ENCODE measurements around the gene NOTCH4. TPM values are rescaled to one million over a fixed set of nuclear protein-coding genes. Genes with fewer than 3 reads are reported as not detected.

The NOTCH4 gene
- total and polyA plus RNA-seq, 2 experiments from 2014 or later: 2.7 to 2.8 TPM

GRCh38 chr6:32271429-32271828 is 47.6 kb upstream of the NOTCH4 start:
- no peak for DNase-seq (ENCODE audit: low spot score)
- TF ChIP-seq NANOG (IDR thresholded peaks at IDR 0.05; ENCODE audit: borderline replicate concordance): no peak
- TF ChIP-seq ZNF114 (CRISPR knock-in tag; IDR thresholded peaks at IDR 0.05): no peak
- TF ChIP-seq EZH2phosphoT487 (IDR thresholded peaks at IDR 0.05; ENCODE audit: unreplicated experiment): no peak
- TF ChIP-seq POLR2AphosphoS5 (IDR thresholded peaks at IDR 0.05; ENCODE audit: low read depth): no peak
- TF ChIP-seq CTCF (conservative IDR thresholded peaks at IDR 0.05; ENCODE audit: low read depth in 2 of 2): no peak
- TF ChIP-seq REST (IDR thresholded peaks at IDR 0.05; ENCODE audit: unreplicated experiment): no peak
- TF ChIP-seq CREB1 (CRISPR knock-in tag; IDR thresholded peaks at IDR 0.05; ENCODE audit: low read depth): no peak
- no peak for TF ChIP-seq ZNF462 (CRISPR knock-in tag; IDR thresholded peaks at IDR 0.05)
- no peak for TF ChIP-seq JUNB (IDR thresholded peaks at IDR 0.05; ENCODE audit: unreplicated experiment)
- TF ChIP-seq STAT1 (IDR thresholded peaks at IDR 0.05; ENCODE audit: unreplicated experiment): no peak
- TF ChIP-seq EZH2 (IDR thresholded peaks at IDR 0.05; ENCODE audit: low read depth, unreplicated experiment): no peak
- no peak for TF ChIP-seq ZNF331 (CRISPR knock-in tag; IDR thresholded peaks at IDR 0.05; ENCODE audit: low read depth)
- TF ChIP-seq ETS1 (IDR thresholded peaks at IDR 0.05): no peak

More at GRCh38 chr6:32271429-32271828, 47.6 kb upstream of the NOTCH4 start:
- H3K36me3 Mint-ChIP-seq (ENCODE audit: low read depth): peaks cover 25% of the 10 kb centered on the region
- no peak overlapping the region for H3K4me3 Mint-ChIP-seq
- H3K36me3 ChIP-seq (ENCODE audit: insufficient read depth): no peaks in the 10 kb centered on the region
- no peaks in the 10 kb centered on the region for H3F3A ChIP-seq (replicated peaks; ENCODE audit: low read depth)
- peaks cover 30% of the 10 kb centered on the region for H3K9me3 Mint-ChIP-seq
- peaks cover 7% of the 10 kb centered on the region for H3K27me3 Mint-ChIP-seq (ENCODE audit: insufficient read depth, low read depth, poor library complexity)
- no peak for ATAC-seq
- H3K27me3 ChIP-seq (ENCODE audit: insufficient read depth): no peaks in the 10 kb centered on the region
- H3K79me2 ChIP-seq (replicated peaks; ENCODE audit: insufficient read depth): no peaks in the 10 kb centered on the region; the same call in 1 of the 2 replicates
- no peak overlapping the region for H3K4me3 ChIP-seq
- no peaks in the 10 kb centered on the region for H4K20me1 ChIP-seq (replicated peaks; ENCODE audit: insufficient read depth)
- no peaks in the 10 kb centered on the region; the same call in 1 of the 2 replicates for H3K9me2 ChIP-seq (ENCODE audit: insufficient read depth)
- peaks cover 4% of the 10 kb centered on the region; the same call in 1 of the 3 replicates for H3K4me1 Mint-ChIP-seq
- H2AFZ ChIP-seq: no peak overlapping the region
- 0 out of 2 replicates have a peak, but pooled peaks cover 5% of the 10 kb centered on the region for H3K4me1 ChIP-seq (ENCODE audit: insufficient read depth)
- H3K4me2 ChIP-seq: no peak overlapping the region
- no peak overlapping the region for H3K27ac Mint-ChIP-seq
- no peak overlapping the region for H3K27ac ChIP-seq (ENCODE audit: low read depth)

Measured in GM23338 (cell line).